IMR-90 (cell line): Measurements from ENCODE around the gene KLK5. TPM values are rescaled to one million over a fixed set of nuclear protein-coding genes. Genes with fewer than 3 reads are reported as not detected.

ENCODE experiments used
- ATAC-seq: fragments of 200-7000 bp; cut with Tn5 transposase; 2 replicates; pipeline ENCODE4 v1.9.1; 2020; ENCODE audit warnings: low read depth, mild to moderate bottlenecking, moderate library complexity
- BruUV-seq: library from RNA; stranded (reverse); fragments of 400-500 nt; replicated peaks from 2 replicates; lab custom pipeline; 2021; lab: Mats Ljungman, UMichigan
- CTCF ChIA-PET: fragments of 300-600 bp; formaldehyde crosslinking; extraction: SDS; loops from one replicate; lab custom pipeline; 2021; ENCODE audit warnings: antibody characterized with exemption; lab: Yijun Ruan, JAX
- POLR2A ChIA-PET: fragments of 300-600 bp; sonication (Branson Sonifier 250); formaldehyde crosslinking; loops from one replicate; lab custom pipeline; 2022; ENCODE audit warnings: antibody characterized with exemption; ENCODE audit not compliant: unreplicated experiment; lab: Charles Lee
- DNase-seq: peaks from one replicate; pipeline ENCODE4 v3.0.0; 2013
- H2AFZ ChIP-seq: replicated peaks from 2 replicates; pipeline ENCODE3; 2013; ENCODE audit warnings: low read length, mild to moderate bottlenecking; ENCODE audit not compliant: poor library complexity
- H2AK5ac ChIP-seq: 2 replicates; pipeline ENCODE4 v1.6.1; 2013; ENCODE audit warnings: low read depth, low read length, inconsistent platforms
- H2AK9ac ChIP-seq: replicated peaks from 2 replicates; pipeline ENCODE3; 2013; ENCODE audit warnings: mild to moderate bottlenecking, low read depth, low read length, moderate library complexity; ENCODE audit not compliant: poor library complexity
- H2BK120ac ChIP-seq: 2 replicates; pipeline ENCODE4 v1.6.1; 2013; ENCODE audit warnings: low read depth, low read length, inconsistent platforms
- H2BK15ac ChIP-seq: 3 replicates; pipeline ENCODE4 v1.6.1; 2013; ENCODE audit warnings: low read depth, low read length, inconsistent platforms
- H2BK20ac ChIP-seq: 2 replicates; pipeline ENCODE4 v1.6.1; 2013; ENCODE audit warnings: low read depth, mild to moderate bottlenecking, inconsistent platforms, low read length, moderate library complexity
- H2BK5ac ChIP-seq: 2 replicates; pipeline ENCODE4 v1.6.1; 2013; ENCODE audit warnings: mild to moderate bottlenecking, low read depth, low read length, inconsistent platforms; ENCODE audit not compliant: poor library complexity, severe bottlenecking
- H3K14ac ChIP-seq: replicated peaks from 2 replicates; pipeline ENCODE4 v1.6.1; 2013; ENCODE audit warnings: low read depth, low read length, inconsistent platforms
- H3K18ac ChIP-seq: 2 replicates; pipeline ENCODE4 v1.6.1; 2013; ENCODE audit warnings: low read depth, low read length, control low read depth
- H3K23ac ChIP-seq: 2 replicates; pipeline ENCODE4 v1.6.1; 2013; ENCODE audit warnings: low read depth, low read length, inconsistent platforms
- H3K27ac ChIP-seq: 2 replicates; pipeline ENCODE4 v1.5.1; 2013; ENCODE audit warnings: mild to moderate bottlenecking, control low read depth, low read length; ENCODE audit not compliant: insufficient read depth
- H3K27me3 ChIP-seq: 2 replicates; pipeline ENCODE4 v1.6.1; 2013; ENCODE audit warnings: low read length; ENCODE audit not compliant: control insufficient read depth, insufficient read depth
- H3K36me3 ChIP-seq: 2 replicates; pipeline ENCODE4 v1.6.1; 2013; ENCODE audit warnings: low read length, mixed read lengths; ENCODE audit not compliant: control insufficient read depth, insufficient read depth
- H3K4ac ChIP-seq: 2 replicates; pipeline ENCODE4 v1.6.1; 2013; ENCODE audit warnings: low read depth, low read length, inconsistent platforms
- H3K4me1 ChIP-seq: 2 replicates; pipeline ENCODE4 v1.6.1; 2013; ENCODE audit warnings: low read length, mixed read lengths; ENCODE audit not compliant: control insufficient read depth, insufficient read depth
- H3K4me2 ChIP-seq: 2 replicates; pipeline ENCODE4 v1.6.1; 2013; ENCODE audit warnings: low read depth, mild to moderate bottlenecking, control low read depth, low read length, moderate library complexity
- H3K4me3 ChIP-seq: 2 replicates; pipeline ENCODE4 v1.5.1; 2013; ENCODE audit warnings: low read depth, mild to moderate bottlenecking, control low read depth, low read length, moderate library complexity; ENCODE audit not compliant: insufficient read depth
- H3K56ac ChIP-seq: 2 replicates; pipeline ENCODE4 v1.6.1; 2013; ENCODE audit warnings: low read length, inconsistent platforms; ENCODE audit not compliant: insufficient read depth; ENCODE audit errors: extremely low read depth
- H3K79me1 ChIP-seq, 2 experiments: 2 replicates each; pipeline ENCODE4 v1.6.1; 2013; ENCODE audit warnings: low read length in 2 of 2, inconsistent platforms in 1 of 2, low read depth in 1 of 2
- H3K9ac ChIP-seq: 2 replicates; pipeline ENCODE4 v1.6.1; 2013; ENCODE audit warnings: low read depth, low read length, control low read depth
- H3K9me1 ChIP-seq: 2 replicates; pipeline ENCODE4 v1.6.1; 2013; ENCODE audit warnings: low read length, inconsistent platforms; ENCODE audit not compliant: insufficient read depth
- H3K9me3 ChIP-seq: 2 replicates; pipeline ENCODE4 v1.6.1; 2013; ENCODE audit warnings: low read length; ENCODE audit not compliant: control insufficient read depth, insufficient read depth
- H4K20me1 ChIP-seq: 2 replicates; pipeline ENCODE4 v1.6.1; 2013; ENCODE audit warnings: low read length, inconsistent platforms; ENCODE audit not compliant: insufficient read depth
- H4K5ac ChIP-seq: 2 replicates; pipeline ENCODE4 v1.6.1; 2013; ENCODE audit warnings: mild to moderate bottlenecking, low read depth, low read length, control low read depth
- H4K8ac ChIP-seq, 2 experiments: 2 replicates each; pipeline ENCODE4 v1.6.1; 2013; ENCODE audit warnings: low read depth in 2 of 2, low read length in 2 of 2, control low read depth in 1 of 2, inconsistent platforms in 1 of 2
- H4K91ac ChIP-seq: 2 replicates; pipeline ENCODE4 v1.6.1; 2013; ENCODE audit warnings: low read depth, low read length, inconsistent platforms; ENCODE audit not compliant: insufficient read depth
- CEBPB ChIP-seq: IDR thresholded peaks from 2 replicates; pipeline ENCODE4 v1.6.1; 2012; ENCODE audit warnings: low read depth, low read length, improper control_type of control experiment
- MAFK ChIP-seq: IDR thresholded peaks from 2 replicates; pipeline ENCODE4 v1.6.1; 2012; ENCODE audit warnings: low read depth, low read length, improper control_type of control experiment
- WGBS, 2 experiments: methylation state at CpG; one replicate each; pipeline versions ENCODE4 v1.1.5 to v1.1.7; 2013; ENCODE audit warnings: missing lambda C conversion rate in 2 of 2; ENCODE audit not compliant: insufficient read length in 1 of 2; ENCODE audit errors: extremely low coverage in 2 of 2; 5-methylcytosine and 5-hydroxymethylcytosine counted together
- dilution Hi-C: fragments of 300-500 bp; cut with HindIII; formaldehyde crosslinking; loops from one replicate; pipeline ENCODE4 v1.14.3; 2018; ENCODE audit warnings: low sequenced_read_pairs; ENCODE audit not compliant: unreplicated experiment
- in situ Hi-C: fragments of 300-500 bp; cut with MboI; formaldehyde crosslinking; loops from 3 replicates; pipeline ENCODE4 v1.14.3; 2019; ENCODE audit warnings: low sequenced_read_pairs, inconsistent platforms, mixed read lengths
- intact Hi-C: fragments of 100-400 bp; cut with micrococcal nuclease; formaldehyde crosslinking; loops from 2 replicates; pipeline ENCODE4 v1.10.0; 2022
- polyA plus RNA-seq, 3 experiments: library from polyadenylated mRNA; depleted of rRNA; stranded (reverse); fragments of >200 nt; gene quantifications; 2 replicates each; pipeline ENCODE4 v1.2.3, GENCODE V29; 2012; ENCODE audit warnings: low replicate concordance in 1 of 3
- total RNA-seq: library from RNA; depleted of rRNA; stranded (reverse); fragments of >200 nt; gene quantifications from 2 replicates; pipeline ENCODE4 v1.2.3, GENCODE V29; 2012

The KLK5 gene
- total and polyA plus RNA-seq, 2 of the 4 experiments (the other 2 are of a cell fraction), result not detected

GRCh38 chr19:50969413-50969760 lies 16.5 kb upstream of the KLK5 start, which contains the start of gene KLK6:
Gene KLK6 (minus strand): TSS chr19:50969591. CDS start chr19:50968104, 1,487 bp downstream.
- no peak within 1 kb of the TSS for H3K14ac ChIP-seq
- no peak within 1 kb of the TSS for H2BK20ac ChIP-seq
- H3K9ac ChIP-seq, result no peak within 1 kb of the TSS
- no peak within 1 kb of the TSS for H3K27ac ChIP-seq
- H4K5ac ChIP-seq, result no peak within 1 kb of the TSS
- no peaks in the 10 kb centered on the region for H3K36me3 ChIP-seq
- no peaks in the 10 kb centered on the region for H4K20me1 ChIP-seq
- H3K9me1 ChIP-seq, result no peaks in the 10 kb centered on the region
- no peak within 1 kb of the TSS for H3K4me2 ChIP-seq
- H2AFZ ChIP-seq, result peak within 1 kb of the TSS; percentile 21
- intact Hi-C loops (no loop called here), in situ Hi-C loops (no loop called here), dilution Hi-C loops (no loop called here)
- no peaks in the 10 kb centered on the region for H3K79me1 ChIP-seq
- DNase-seq, result no peak
- CTCF ChIA-PET, result no interaction called here
- no peak within 1 kb of the TSS for H2BK5ac ChIP-seq
- 47% methylated on average over 10 of the region's 19 CpGs; no CpG with 5 or more reads in 1 of the 2 experiments for WGBS, 2 experiments
- no peak within 1 kb of the TSS for H3K56ac ChIP-seq
- no peaks in the 10 kb centered on the region for H3K4me1 ChIP-seq
- H3K4ac ChIP-seq, result no peak within 1 kb of the TSS
- no peak for ATAC-seq
- no peaks in the 10 kb centered on the region for H3K27me3 ChIP-seq
- H2BK120ac ChIP-seq, result no peak within 1 kb of the TSS
- no peak within 1 kb of the TSS for H2AK9ac ChIP-seq
- BruUV-seq, result no TSS peak
- H3K4me3 ChIP-seq, result no peak within 1 kb of the TSS
- no peak within 1 kb of the TSS for H2BK15ac ChIP-seq
- no peak for TF ChIP-seq MAFK
- no peak for TF ChIP-seq CEBPB
- no peak within 1 kb of the TSS for H4K8ac ChIP-seq
- H3K18ac ChIP-seq, result no peak within 1 kb of the TSS
- H3K23ac ChIP-seq, result no peak within 1 kb of the TSS
- H3K9me3 ChIP-seq, result peaks cover 3% of the 10 kb centered on the region
- POLR2A ChIA-PET, result no interaction called here
- H2AK5ac ChIP-seq, result no peak within 1 kb of the TSS
- H4K91ac ChIP-seq, result no peak within 1 kb of the TSS
